B cell (primary cell): ENCODE data around the gene EHD2. TPM values are rescaled to one million over a fixed set of nuclear protein-coding genes. Genes with fewer than 3 reads are reported as not detected.

ENCODE experiments used
- ATAC-seq: fragments of 200-7000 bp; cut with Tn5 transposase; one replicate; pipeline ENCODE4 v1.10.0; 2021; ENCODE audit warnings: low read depth, mild to moderate bottlenecking, moderate number of reproducible peaks, moderate library complexity
- CTCF ChIA-PET: fragments of 350-600 bp; sonication (Branson Sonifier 250); formaldehyde crosslinking; loops from one replicate; lab custom pipeline; 2021; ENCODE audit warnings: antibody characterized with exemption, inconsistent platforms; lab: Charles Lee
- POLR2A ChIA-PET: fragments of 350-600 bp; sonication (Branson Sonifier 250); formaldehyde crosslinking; loops from one replicate; lab custom pipeline; 2021; ENCODE audit warnings: antibody characterized with exemption; lab: Charles Lee
- DNase-seq: peaks from one replicate; pipeline ENCODE4 v3.0.0; 2013
- H2AFZ ChIP-seq: 2 replicates; pipeline ENCODE4 v1.6.1; 2012; ENCODE audit warnings: mild to moderate bottlenecking, low read depth, low read length; ENCODE audit not compliant: insufficient read depth, poor library complexity, severe bottlenecking
- H3K27ac ChIP-seq, 2 donors: 1 replicate in 1 of 2; 2 replicates in 1 of 2; pipeline ENCODE4 v1.5.1; 2012 to 2013; ENCODE audit warnings: low read length in 2 of 2, mild to moderate bottlenecking in 2 of 2, moderate library complexity in 1 of 2
- H3K27me3 ChIP-seq, 4 experiments: fragments of 200-600 bp in 1 of 4; sonication (generic) in 1 of 4; replicated peaks in 1 of 4; 1 replicate in 2 of 4; 2 replicates in 2 of 4; pipeline versions ENCODE4 v1.6.1 to v1.7.0; 2013 to 2016; ENCODE audit warnings: low read length in 3 of 4, mild to moderate bottlenecking in 2 of 4, mixed read lengths in 1 of 4, moderate library complexity in 1 of 4; ENCODE audit not compliant: insufficient read depth in 4 of 4, control insufficient read depth in 3 of 4; ENCODE audit errors: control extremely low read depth in 1 of 4
- H3K36me3 ChIP-seq, 2 experiments: replicated peaks in 1 of 2; 1 replicate in 1 of 2; 2 replicates in 1 of 2; pipeline versions ENCODE4 v1.6.1 to v1.7.1; 2013; ENCODE audit warnings: low read length in 1 of 2; ENCODE audit not compliant: insufficient read depth in 2 of 2, control insufficient read depth in 1 of 2; ENCODE audit errors: control extremely low read depth in 1 of 2, extremely low read depth in 1 of 2
- H3K4me1 ChIP-seq, 2 donors: fragments of 200-600 bp in 1 of 2; sonication (generic) in 1 of 2; 1 replicate in 1 of 2; 2 replicates in 1 of 2; pipeline versions ENCODE4 v1.5.1 to v1.6.1; 2013 to 2017; ENCODE audit warnings: low read length in 2 of 2; ENCODE audit not compliant: control insufficient read depth in 2 of 2, insufficient read depth in 2 of 2
- H3K4me2 ChIP-seq: replicated peaks from 2 replicates; pipeline ENCODE3; 2012; ENCODE audit warnings: mild to moderate bottlenecking, low read depth, low read length; ENCODE audit not compliant: poor library complexity, severe bottlenecking
- H3K4me3 ChIP-seq, 5 experiments: fragments of 200-600 bp in 1 of 5; sonication (generic) in 1 of 5; 1 replicate in 3 of 5; 2 replicates in 2 of 5; pipeline versions ENCODE4 v1.5.1 to v1.7.0; 2011 to 2016; ENCODE audit warnings: low read length in 4 of 5, mild to moderate bottlenecking in 4 of 5, low read depth in 2 of 5, control low read depth in 1 of 5, moderate library complexity in 1 of 5; ENCODE audit not compliant: insufficient read depth in 1 of 5; ENCODE audit errors: control extremely low read depth in 1 of 5, extremely low read depth in 1 of 5
- H3K79me2 ChIP-seq: fragments of 200-600 bp; sonication (generic); one replicate; pipeline ENCODE4 v1.6.0; 2016; ENCODE audit warnings: low read length; ENCODE audit not compliant: control insufficient read depth, insufficient read depth
- H3K9ac ChIP-seq: fragments of 200-600 bp; sonication (generic); 2 replicates; pipeline ENCODE4 v1.6.1; 2017; ENCODE audit warnings: mild to moderate bottlenecking, low read length, moderate library complexity
- H3K9me3 ChIP-seq, 3 donors: one replicate each; pipeline versions ENCODE4 v1.6.1 to v1.7.1; 2013; ENCODE audit warnings: low read length in 2 of 3; ENCODE audit not compliant: control insufficient read depth in 2 of 3, insufficient read depth in 1 of 3; ENCODE audit errors: control extremely low read depth in 1 of 3
- H4K20me1 ChIP-seq: 2 replicates; pipeline ENCODE4 v1.6.0; 2012; ENCODE audit warnings: mild to moderate bottlenecking, low read length; ENCODE audit not compliant: insufficient read depth, control insufficient read depth, poor library complexity, severe bottlenecking
- H3K27ac Mint-ChIP-seq: one replicate; pipeline ENCODE4 v1.8.0; 2021; ENCODE audit warnings: mixed read lengths
- H3K27me3 Mint-ChIP-seq: one replicate; pipeline ENCODE4 v1.8.0; 2021; ENCODE audit warnings: mixed read lengths
- H3K4me1 Mint-ChIP-seq: one replicate; pipeline ENCODE4 v1.8.0; 2021; ENCODE audit warnings: mixed read lengths
- H3K4me3 Mint-ChIP-seq: one replicate; pipeline ENCODE4 v1.8.0; 2021; ENCODE audit warnings: mixed read lengths
- H3K9me3 Mint-ChIP-seq: one replicate; pipeline ENCODE4 v1.8.0; 2022; ENCODE audit warnings: mixed read lengths; ENCODE audit not compliant: insufficient read depth
- EZH2 ChIP-seq: IDR thresholded peaks from 2 replicates; pipeline ENCODE4 v1.6.1; 2012; ENCODE audit warnings: borderline replicate concordance, low read depth, mild to moderate bottlenecking, moderate library complexity, low read length; ENCODE audit not compliant: insufficient read depth, poor library complexity, severe bottlenecking
- WGBS: methylation state at CpG from one replicate; pipeline ENCODE4 v1.1.5; 2013; ENCODE audit warnings: missing lambda C conversion rate; ENCODE audit not compliant: insufficient coverage; 5-methylcytosine and 5-hydroxymethylcytosine counted together
- intact Hi-C: fragments of 100-400 bp; cut with micrococcal nuclease; formaldehyde crosslinking; loops from one replicate; pipeline ENCODE4 v1.10.0; 2022
- polyA plus RNA-seq: library from polyadenylated mRNA; depleted of rRNA; stranded (reverse); fragments of >200 nt; gene quantifications from 2 replicates; pipeline ENCODE4 v1.2.3, GENCODE V29; 2012
- total RNA-seq, 2 donors: library from RNA; stranded (reverse); fragments of 120-200 nt in 1 of 2; gene quantifications; 1 replicate in 1 of 2; 2 replicates in 1 of 2; pipeline versions ENCODE4 v1.2.3 to v1.2.4, GENCODE V29; 2013 to 2022
- TF ChIP-seq, protein P1 (sequence below): fragments of 200-600 bp; IDR thresholded peaks from one replicate; pipeline ENCODE4 v1.8.0; 2022; ENCODE audit warnings: antibody characterized with exemption, mild to moderate bottlenecking

The EHD2 gene
- total and polyA plus RNA-seq, 2 donors (not counting 1 experiment from before 2014, with no cell fraction given) = not detected

DNA sequence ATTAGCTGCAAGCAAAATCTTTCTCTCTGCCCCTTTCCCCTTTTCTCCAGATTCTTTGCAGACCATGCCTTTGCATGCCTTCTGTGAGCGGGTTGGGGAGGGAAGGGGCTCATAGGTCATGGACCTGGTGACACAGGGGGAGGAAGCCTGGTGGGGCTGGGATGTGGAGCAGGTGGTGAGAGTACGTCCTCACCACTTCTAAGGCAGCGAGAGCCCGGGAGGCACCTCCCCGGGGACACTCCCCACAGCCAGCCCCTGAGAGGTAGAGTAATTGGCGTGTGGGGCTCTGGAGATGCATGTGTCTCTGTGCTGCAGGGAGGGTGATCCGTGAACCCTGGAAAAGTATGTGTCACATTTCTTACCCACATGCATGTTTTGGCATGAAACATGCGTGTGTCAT is 42.5 kb upstream of the EHD2 start:
- Histone ChIP-seq H3K27me3 (no peaks in the 10 kb centered on the region), H3K9ac (no peak overlapping the region), H3K4me2 (no peak overlapping the region), H3K79me2 (peaks cover 39% of the 10 kb centered on the region), H3K4me1 (no peaks in the 10 kb centered on the region), H3K27ac (no peak overlapping the region), H3K36me3 (peaks cover 0 to 33% of the 10 kb centered on the region in 2 experiments), H3K4me3 (no peak overlapping the region), H2AFZ (no peak overlapping the region), H4K20me1 (peaks cover 79% of the 10 kb centered on the region), H3K9me3 (no peaks in the 10 kb centered on the region)
- ATAC-seq = no peak
- Mint-ChIP-seq H3K9me3 (no peaks in the 10 kb centered on the region), H3K4me1 (no peaks in the 10 kb centered on the region), H3K27me3 (no peaks in the 10 kb centered on the region), H3K27ac (no peak overlapping the region), H3K4me3 (no peak overlapping the region)
- 72% methylated on average over 5 of the region's 8 CpGs for whole genome bisulfite sequencing
- DNase-seq = no peak
- intact Hi-C loops = no loop called here
- ChIA-PET CTCF (no interaction called here), POLR2A (no interaction called here)
- no peak for TF ChIP-seq EZH2
- TF ChIP-seq, protein P1, sequence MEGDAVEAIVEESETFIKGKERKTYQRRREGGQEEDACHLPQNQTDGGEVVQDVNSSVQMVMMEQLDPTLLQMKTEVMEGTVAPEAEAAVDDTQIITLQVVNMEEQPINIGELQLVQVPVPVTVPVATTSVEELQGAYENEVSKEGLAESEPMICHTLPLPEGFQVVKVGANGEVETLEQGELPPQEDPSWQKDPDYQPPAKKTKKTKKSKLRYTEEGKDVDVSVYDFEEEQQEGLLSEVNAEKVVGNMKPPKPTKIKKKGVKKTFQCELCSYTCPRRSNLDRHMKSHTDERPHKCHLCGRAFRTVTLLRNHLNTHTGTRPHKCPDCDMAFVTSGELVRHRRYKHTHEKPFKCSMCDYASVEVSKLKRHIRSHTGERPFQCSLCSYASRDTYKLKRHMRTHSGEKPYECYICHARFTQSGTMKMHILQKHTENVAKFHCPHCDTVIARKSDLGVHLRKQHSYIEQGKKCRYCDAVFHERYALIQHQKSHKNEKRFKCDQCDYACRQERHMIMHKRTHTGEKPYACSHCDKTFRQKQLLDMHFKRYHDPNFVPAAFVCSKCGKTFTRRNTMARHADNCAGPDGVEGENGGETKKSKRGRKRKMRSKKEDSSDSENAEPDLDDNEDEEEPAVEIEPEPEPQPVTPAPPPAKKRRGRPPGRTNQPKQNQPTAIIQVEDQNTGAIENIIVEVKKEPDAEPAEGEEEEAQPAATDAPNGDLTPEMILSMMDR = no peak

DNA sequence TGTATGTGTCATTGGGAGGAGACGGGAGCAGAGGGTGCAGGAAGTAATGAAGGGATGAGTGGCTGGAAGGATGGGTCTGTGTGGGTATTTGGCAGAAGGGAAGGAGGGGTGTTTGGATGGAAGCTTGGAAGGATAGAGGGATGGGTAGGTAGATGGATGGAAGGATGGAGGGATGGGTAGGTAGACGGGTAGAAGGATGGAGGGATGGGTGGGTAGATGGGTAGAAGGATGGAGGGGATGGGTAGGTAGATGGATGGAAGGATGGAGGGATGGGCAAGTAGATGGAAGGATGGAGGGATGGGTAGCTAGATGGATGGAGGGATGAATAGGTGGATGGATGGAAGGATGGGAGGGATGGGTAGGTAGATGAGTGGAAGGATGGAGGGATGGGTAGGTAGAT is 41.7 kb upstream of the EHD2 start:
- Histone ChIP-seq H2AFZ (no peak overlapping the region), H3K36me3 (peaks cover 0 to 34% of the 10 kb centered on the region in 2 experiments), H3K79me2 (peaks cover 35% of the 10 kb centered on the region), H3K4me2 (no peak overlapping the region), H3K9me3 (no peaks in the 10 kb centered on the region), H3K4me1 (no peaks in the 10 kb centered on the region), H3K27ac (no peak overlapping the region), H3K9ac (no peak overlapping the region), H3K4me3 (no peak overlapping the region), H3K27me3 (no peaks in the 10 kb centered on the region), H4K20me1 (peaks cover 72% of the 10 kb centered on the region)
- ATAC-seq (no peak), DNase-seq (no peak)
- Mint-ChIP-seq H3K9me3 (no peaks in the 10 kb centered on the region), H3K27ac (no peak overlapping the region), H3K4me3 (no peak overlapping the region), H3K27me3 (no peaks in the 10 kb centered on the region), H3K4me1 (no peaks in the 10 kb centered on the region)
- whole genome bisulfite sequencing = 97% methylated on average over 2 of the region's 2 CpGs
- no peak for TF ChIP-seq EZH2
- TF ChIP-seq, protein P1 = no peak
- POLR2A ChIA-PET = no interaction called here
- CTCF ChIA-PET = interaction anchor here (0.7 kb wide), 1 partner anchor 38 kb away, joined by 4 read pairs; no protein-coding TSS in a partner anchor
- intact Hi-C loops = no loop called here
